NCI-H2196 treated with DMSO at 0.1 percent for 48 hours (cell line): ENCODE data around the gene CHID1.

Experiments
- DNase-seq: peaks from one replicate; lab custom pipeline; 2025; ENCODE audit not compliant: unreplicated experiment; lab: John Stamatoyannopoulos, UW

Gene CHID1

GRCh38 chr11:825366-826226, 85.0 kb downstream of the CHID1 start:
- no peak for DNase-seq

GRCh38 chr11:824942-825341, 85.7 kb downstream of the CHID1 start:
- DNase-seq, result peak; percentile 34

GRCh38 chr11:824292-824880, 86.2 kb downstream of the CHID1 start:
- DNase-seq, result peak; percentile 57

GRCh38 chr11:823441-824291, 86.9 kb downstream of the CHID1 start:
- no peak for DNase-seq

GRCh38 chr11:821512-822371, 88.9 kb downstream of the CHID1 start:
- no peak for DNase-seq

- peak; percentile 20 for DNase-seq
Measured at GRCh38 chr11:820655-821511, 89.7 kb downstream of the CHID1 start.

- DNase-seq, result peak; percentile 76
Measured at GRCh38 chr11:819943-820649, 90.5 kb downstream of the CHID1 start.

GRCh38 chr11:819129-819931, 91.3 kb downstream of the CHID1 start:
- peak; percentile 83 for DNase-seq

- no peak for DNase-seq
Measured at GRCh38 chr11:818396-819128, 92.0 kb downstream of the CHID1 start, which contains the start of gene PNPLA2. Gene PNPLA2, plus strand, starts transcription at chr11:818914. Its CDS starts 805 bp downstream, at chr11:819719.
